Upper lobe of right lung (tissue), 1 donor: ENCODE data around the gene PPP1R10. TPM values are rescaled to one million over a fixed set of nuclear protein-coding genes. Genes with fewer than 3 reads are reported as not detected.

ENCODE experiments used
- ATAC-seq: fragments of 200-7000 bp; cut with Tn5 transposase; one replicate; pipeline ENCODE4 v1.9.1; 2020; ENCODE audit warnings: mild to moderate bottlenecking, moderate library complexity
- DNase-seq: peaks from one replicate; pipeline ENCODE4 v3.0.0-alpha.2; 2020
- H3K27ac ChIP-seq: fragments of 200-600 bp; one replicate; pipeline ENCODE4 v1.8.0; 2022
- H3K27me3 ChIP-seq: fragments of 200-600 bp; one replicate; pipeline ENCODE4 v1.8.0; 2022; ENCODE audit warnings: mild to moderate bottlenecking
- H3K36me3 ChIP-seq: fragments of 200-600 bp; one replicate; pipeline ENCODE4 v1.8.0; 2022
- H3K4me1 ChIP-seq: fragments of 200-600 bp; one replicate; pipeline ENCODE4 v1.8.0; 2022
- H3K4me3 ChIP-seq: fragments of 200-600 bp; one replicate; pipeline ENCODE4 v1.8.0; 2022; ENCODE audit warnings: mild to moderate bottlenecking
- H3K9me3 ChIP-seq: fragments of 200-600 bp; one replicate; pipeline ENCODE4 v1.8.0; 2022
- intact Hi-C: fragments of 100-400 bp; cut with DNase I; formaldehyde crosslinking; loops from one replicate; pipeline ENCODE4 v1.11.0; 2022
- microRNA-seq: library from miRNA; unstranded; fragments of <30 nt; microRNA quantifications from one replicate; pipeline ENCODE4 v1.2.0, GENCODE V29; 2020; ENCODE audit warnings: borderline microRNAs expressed
- total RNA-seq: library from RNA; stranded (reverse); fragmentation: NEBNext Ultra II Directional; extraction: Animal tissue kit (Norgen Biotek cat#: 25700); gene quantifications from one replicate; pipeline ENCODE4 v1.2.1, GENCODE V29; 2021
- TF ChIP-seq, protein P1 (sequence below): fragments of 200-600 bp; IDR thresholded peaks from one replicate; pipeline ENCODE4 v1.8.0; 2022; ENCODE audit warnings: antibody characterized with exemption
- donor health status: DM: no; HTN: yes; CAD: no; lungs with severe emphysema.

The PPP1R10 gene
- total RNA-seq, 1 donor from 2014 or later = 68.3 TPM

DNA sequence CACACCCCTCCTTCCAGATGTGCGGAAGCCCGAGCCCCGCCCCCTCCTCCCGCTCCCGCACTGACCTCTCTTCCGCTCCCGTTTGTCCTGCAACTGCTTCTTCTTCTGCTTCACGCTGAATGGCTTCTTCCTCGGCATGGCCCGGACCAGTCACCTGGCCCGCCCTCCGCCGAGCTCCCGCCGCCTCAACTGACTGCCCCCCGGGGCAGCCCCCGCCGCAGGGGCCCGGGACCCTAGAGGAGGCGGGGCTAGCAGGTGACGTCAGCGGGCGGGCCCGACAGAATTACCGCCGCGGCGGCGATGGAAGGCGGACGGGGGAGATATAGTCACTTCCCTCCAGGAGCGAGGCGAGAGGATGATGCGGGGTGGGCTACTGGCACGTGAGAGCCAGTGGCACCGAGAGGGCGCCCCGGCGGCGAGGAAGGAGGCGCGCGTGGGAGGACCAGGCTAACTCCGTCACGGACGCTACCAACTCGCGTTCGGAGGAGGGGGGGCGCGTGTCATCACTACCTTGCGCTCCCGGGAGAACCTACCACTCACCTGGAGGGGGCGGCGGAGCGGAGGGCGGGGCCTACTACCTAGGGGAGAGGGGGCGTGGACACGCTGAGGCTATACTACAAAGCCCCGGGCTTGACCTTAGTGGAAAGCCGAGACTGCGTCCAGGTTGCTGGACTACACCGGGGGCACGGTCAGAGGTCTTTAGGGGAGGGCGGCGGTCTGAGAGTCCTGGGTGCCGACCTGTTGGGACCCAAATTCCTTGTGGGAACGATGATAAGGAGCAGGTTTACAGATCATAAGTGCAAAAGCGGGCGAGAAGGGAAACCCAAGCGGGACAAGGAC, 60.8 kb downstream of the PPP1R10 start, which contains the start of gene GNL1:
Gene GNL1, minus strand, starts transcription at position 424 of the 840 bp plus-strand sequence. Its CDS starts 286 bp downstream, at position 138.
- Histone ChIP-seq H3K9me3 (no peaks in the 10 kb centered on the region), H3K27me3 (no peaks in the 10 kb centered on the region), H3K27ac (peak within 1 kb of the TSS; percentile 99), H3K4me1 (peaks cover 25% of the 10 kb centered on the region), H3K4me3 (peak within 1 kb of the TSS; percentile 92), H3K36me3 (peaks cover 32% of the 10 kb centered on the region)
- TF ChIP-seq, protein P1, sequence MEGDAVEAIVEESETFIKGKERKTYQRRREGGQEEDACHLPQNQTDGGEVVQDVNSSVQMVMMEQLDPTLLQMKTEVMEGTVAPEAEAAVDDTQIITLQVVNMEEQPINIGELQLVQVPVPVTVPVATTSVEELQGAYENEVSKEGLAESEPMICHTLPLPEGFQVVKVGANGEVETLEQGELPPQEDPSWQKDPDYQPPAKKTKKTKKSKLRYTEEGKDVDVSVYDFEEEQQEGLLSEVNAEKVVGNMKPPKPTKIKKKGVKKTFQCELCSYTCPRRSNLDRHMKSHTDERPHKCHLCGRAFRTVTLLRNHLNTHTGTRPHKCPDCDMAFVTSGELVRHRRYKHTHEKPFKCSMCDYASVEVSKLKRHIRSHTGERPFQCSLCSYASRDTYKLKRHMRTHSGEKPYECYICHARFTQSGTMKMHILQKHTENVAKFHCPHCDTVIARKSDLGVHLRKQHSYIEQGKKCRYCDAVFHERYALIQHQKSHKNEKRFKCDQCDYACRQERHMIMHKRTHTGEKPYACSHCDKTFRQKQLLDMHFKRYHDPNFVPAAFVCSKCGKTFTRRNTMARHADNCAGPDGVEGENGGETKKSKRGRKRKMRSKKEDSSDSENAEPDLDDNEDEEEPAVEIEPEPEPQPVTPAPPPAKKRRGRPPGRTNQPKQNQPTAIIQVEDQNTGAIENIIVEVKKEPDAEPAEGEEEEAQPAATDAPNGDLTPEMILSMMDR = no peak
- ATAC-seq (peak; percentile 94), DNase-seq (peak; percentile 99)
- intact Hi-C loops = no loop called here

- Histone ChIP-seq H3K36me3 (peaks cover 36% of the 10 kb centered on the region), H3K4me1 (peaks cover 25% of the 10 kb centered on the region), H3K27ac (peak overlapping the region; percentile 99), H3K4me3 (peak overlapping the region; percentile 92), H3K9me3 (no peaks in the 10 kb centered on the region), H3K27me3 (no peaks in the 10 kb centered on the region)
- TF ChIP-seq, protein P1 = no peak
- DNase-seq (no peak), ATAC-seq (no peak)
- intact Hi-C loops = no loop called here
Measured at GRCh38 chr6:30555816-30556065, 61.3 kb downstream of the PPP1R10 start.

DNA sequence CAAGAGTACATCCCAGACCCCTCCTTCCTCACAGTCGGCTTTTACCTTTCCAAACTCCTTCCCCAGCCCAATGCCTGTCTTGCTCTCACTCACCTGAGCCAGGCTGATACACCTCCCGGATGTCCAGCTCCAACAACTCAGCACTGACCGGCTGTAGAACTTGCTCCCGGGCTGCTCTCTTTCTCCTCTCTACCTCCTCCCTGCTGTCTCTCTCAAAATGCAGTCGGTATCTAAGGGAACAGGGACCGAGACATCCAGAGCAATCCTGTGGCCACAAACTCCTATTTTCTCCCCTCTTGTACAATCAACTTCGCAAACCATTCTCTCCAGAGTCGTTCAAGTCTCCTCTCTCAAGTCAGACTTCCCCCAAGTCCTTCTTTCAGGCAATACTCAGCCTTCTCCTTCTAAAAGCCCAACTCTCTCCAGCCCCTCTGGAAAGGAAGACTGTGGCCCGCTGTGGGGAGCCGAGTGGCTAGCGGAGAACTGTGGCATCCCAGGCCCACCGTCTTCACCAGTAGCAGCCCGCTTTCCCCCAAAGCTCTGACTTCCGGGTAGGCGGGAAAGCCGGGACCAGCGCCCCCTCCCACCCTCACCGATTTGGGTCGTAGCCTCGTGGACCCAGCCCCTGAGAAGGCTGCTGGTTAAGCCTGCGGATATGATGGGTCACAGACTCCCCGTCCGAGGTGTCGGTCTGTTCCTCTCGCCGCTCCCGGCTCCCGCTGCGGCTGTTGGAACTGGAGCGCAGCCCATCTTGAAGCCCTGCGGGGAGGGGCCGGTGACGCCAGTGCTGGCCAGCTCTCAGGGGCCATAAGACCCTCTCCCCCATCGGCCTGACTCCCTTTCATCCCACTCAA, 61.9 kb downstream of the PPP1R10 start:
- TF ChIP-seq, protein P1 = no peak
- no peaks in the 10 kb centered on the region for H3K9me3 ChIP-seq
- H3K27me3 ChIP-seq = no peaks in the 10 kb centered on the region
- DNase-seq (peak; percentile 76), ATAC-seq (peak; percentile 3)
- H3K27ac ChIP-seq = peak overlapping the region; percentile 99
- peak overlapping the region; percentile 92 for H3K4me3 ChIP-seq
- H3K4me1 ChIP-seq = peaks cover 25% of the 10 kb centered on the region
- intact Hi-C loops = no loop called here
- peaks cover 41% of the 10 kb centered on the region for H3K36me3 ChIP-seq

DNA sequence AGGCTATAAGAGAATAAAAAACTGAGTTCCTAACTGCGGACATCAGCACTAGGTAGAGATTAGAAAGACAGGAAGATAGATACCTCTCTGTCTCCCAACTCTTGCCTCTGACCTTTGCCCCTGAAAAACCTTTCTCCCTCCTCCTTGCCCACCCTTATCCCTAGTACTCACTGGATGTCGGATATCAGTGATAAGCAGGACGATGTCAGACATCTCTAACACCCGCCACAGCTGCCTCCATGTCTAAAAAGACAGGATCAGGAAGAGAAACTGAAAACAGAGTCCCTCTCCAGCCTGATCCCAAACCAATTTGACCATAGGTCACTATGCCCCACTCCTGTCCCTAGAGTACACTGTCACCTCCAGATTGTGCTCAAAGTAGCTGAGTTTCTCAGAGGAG, 62.6 kb downstream of the PPP1R10 start:
- peaks cover 25% of the 10 kb centered on the region for H3K4me1 ChIP-seq
- H3K4me3 ChIP-seq = no peak overlapping the region
- ATAC-seq (no peak), DNase-seq (no peak)
- intact Hi-C loops = no loop called here
- no peak overlapping the region for H3K27ac ChIP-seq
- peaks cover 47% of the 10 kb centered on the region for H3K36me3 ChIP-seq
- TF ChIP-seq, protein P1 = no peak
- H3K27me3 ChIP-seq = no peaks in the 10 kb centered on the region
- no peaks in the 10 kb centered on the region for H3K9me3 ChIP-seq

Small RNA genes within 50 kb of the gene (microRNA-seq; reads per million reads assigned to microRNA genes)
- gene MIR877 = 26.8 reads per million, percentile 49 among the genes with 10 or more reads in this experiment

Other genes starting within 250 kb of the PPP1R10 start
- 1,028 TPM for gene HLA-E, start 127.7 kb downstream of the PPP1R10 start, total RNA-seq
- gene GNL1, start 60.8 kb downstream of the PPP1R10 start, total RNA-seq = 54.8 TPM
- 6.9 TPM for gene PRR3, start 59.9 kb downstream of the PPP1R10 start, total RNA-seq
- gene ABCF1, start 45.8 kb downstream of the PPP1R10 start, total RNA-seq = 42.5 TPM
- gene MRPS18B, start 597 bp upstream of the PPP1R10 start, total RNA-seq = 48.9 TPM
- 7.8 TPM for gene ATAT1, start 9.6 kb upstream of the PPP1R10 start, total RNA-seq
- 22.8 TPM for gene C6orf136, start 29.9 kb upstream of the PPP1R10 start, total RNA-seq
- gene DHX16, start 55.8 kb upstream of the PPP1R10 start, total RNA-seq = 27.4 TPM
- 72.8 TPM for gene PPP1R18, start 69.4 kb upstream of the PPP1R10 start, total RNA-seq
- gene NRM, start 73.7 kb upstream of the PPP1R10 start, total RNA-seq = 9.5 TPM
- 32.8 TPM for gene MDC1, start 100.0 kb upstream of the PPP1R10 start, total RNA-seq
- gene TUBB, start 103.1 kb upstream of the PPP1R10 start, total RNA-seq = 243 TPM
- 175 TPM for gene FLOT1, start 125.4 kb upstream of the PPP1R10 start, total RNA-seq
- gene IER3, start 127.3 kb upstream of the PPP1R10 start, total RNA-seq = 35.4 TPM